NT2/D1 (cell line): ENCODE measurements around the gene PGC.

Experiments
- SUZ12 ChIP-seq: IDR thresholded peaks from 2 replicates; pipeline ENCODE4 v1.6.1; 2011; ENCODE audit not compliant: insufficient read length, insufficient read depth; ENCODE audit errors: extremely low read depth
- YY1 ChIP-seq: IDR thresholded peaks from 2 replicates; pipeline ENCODE4 v1.6.1; 2011; ENCODE audit not compliant: insufficient read length, insufficient read depth

DNA sequence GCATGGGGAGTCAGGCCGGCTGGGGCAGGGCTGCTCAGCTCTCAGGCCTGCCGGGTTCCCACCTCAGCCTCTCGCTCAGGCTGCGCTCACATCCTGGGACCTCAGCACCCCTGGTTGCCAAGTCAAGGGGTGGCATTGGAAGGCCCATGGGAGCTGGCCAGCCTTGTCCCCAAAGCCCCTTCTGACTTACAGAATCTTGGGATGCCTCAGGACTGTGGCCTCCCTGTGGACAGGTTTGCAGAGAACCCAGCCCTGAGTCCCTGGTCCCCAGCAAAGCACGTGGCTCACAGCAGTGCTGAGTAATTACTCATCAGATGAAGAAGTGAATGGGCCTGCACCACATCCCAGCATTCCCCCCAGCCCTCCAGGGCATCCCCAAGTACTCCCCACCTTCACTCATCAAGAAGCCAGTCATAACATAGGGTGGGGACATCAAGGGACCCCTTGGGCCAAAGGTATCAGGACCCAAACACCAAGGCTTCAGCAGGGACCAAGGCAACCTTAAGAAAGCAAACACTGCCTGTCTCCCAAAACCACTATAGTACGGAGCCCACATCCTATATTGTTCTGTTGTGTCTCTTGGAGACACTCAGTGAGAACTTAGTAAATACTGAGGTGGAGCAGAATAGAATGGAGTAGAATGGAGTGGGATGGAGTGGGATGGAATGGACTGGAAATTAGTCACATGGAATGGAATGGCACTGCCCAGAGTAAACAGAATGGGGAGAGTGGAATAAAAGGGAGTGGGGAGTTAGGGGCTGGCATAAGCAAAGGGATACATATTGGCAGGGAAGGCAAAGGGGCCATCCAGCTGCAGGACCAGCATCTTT is 3.6 kb downstream of the PGC start:
- no peak for TF ChIP-seq YY1
- no peak for TF ChIP-seq SUZ12
